Posterior vena cava (tissue), 2 donors: ENCODE data around the gene USE1. TPM values are rescaled to one million over a fixed set of nuclear protein-coding genes. Genes with fewer than 3 reads are reported as not detected.

Source experiments
- DNase-seq: peaks from one replicate; pipeline ENCODE4 v3.0.0-alpha.2; 2020; ENCODE audit warnings: low spot score
- intact Hi-C, 2 donors: fragments of 100-400 bp; cut with DNase I; formaldehyde crosslinking; loops; one replicate each; pipeline versions ENCODE4 v1.14.1 to v1.14.2; 2022 to 2023
- total RNA-seq, 2 donors: library from RNA; stranded (reverse); fragmentation: NEBNext Ultra II Directional; extraction: Animal tissue kit (Norgen Biotek cat#: 25700); gene quantifications; one replicate each; pipeline ENCODE4 v1.2.1, GENCODE V29; 2021
- donor health status: DM: yes; HTN: yes; CAD: no.
- donor health status: DM: yes; HTN: yes; CAD: no.

The USE1 gene
- total RNA-seq, 2 donors from 2014 or later, result 16.4 to 17.6 TPM

- intact Hi-C loops, result no loop called here
- peak; percentile 86 for DNase-seq
Observed at GRCh38 chr19:17246681-17247425, 31.7 kb downstream of the USE1 start.

DNA sequence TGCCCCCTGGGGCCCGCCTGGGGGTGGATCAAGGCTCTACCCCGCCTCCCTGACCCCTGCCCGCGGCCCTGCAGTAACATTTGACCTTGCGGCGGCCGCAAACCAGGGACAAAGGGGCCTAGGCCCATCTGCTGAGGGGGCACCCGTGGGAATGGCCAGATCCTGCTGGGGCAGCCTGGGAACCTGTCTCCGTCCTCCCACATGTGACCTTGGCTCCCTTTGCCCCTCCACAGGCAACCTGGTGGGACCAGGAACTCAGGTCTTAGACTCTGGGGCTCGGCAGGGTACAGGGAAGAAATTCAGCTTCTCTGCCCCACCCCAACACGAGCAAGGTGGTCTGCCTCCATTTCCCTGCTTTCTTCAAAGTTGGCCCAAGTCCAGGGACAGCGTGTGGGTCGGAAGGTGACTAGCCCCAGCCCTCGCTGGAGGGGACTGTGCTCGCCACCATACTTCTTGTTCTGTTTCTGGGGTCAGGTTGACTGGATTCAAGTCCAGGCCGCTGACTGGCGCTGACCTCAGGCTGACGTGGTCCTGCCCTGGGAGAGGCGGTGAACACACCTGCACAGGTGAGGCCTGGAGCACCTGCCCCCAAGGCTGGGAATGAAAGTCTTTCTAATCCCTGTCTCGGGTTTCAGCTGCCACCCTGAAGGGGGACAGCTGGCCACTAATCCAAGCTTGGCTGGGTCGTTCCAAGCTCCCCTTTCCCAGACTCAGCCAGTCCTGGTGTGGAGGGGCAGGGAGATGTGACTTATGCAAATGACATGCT is 33.0 kb downstream of the USE1 start:
- no peak for DNase-seq
- intact Hi-C loops, result no loop called here

GRCh38 chr19:17249887-17250548 is 34.9 kb downstream of the USE1 start:
- intact Hi-C loops, result no loop called here
- no peak for DNase-seq

GRCh38 chr19:17254636-17255035 is 39.5 kb downstream of the USE1 start:
- intact Hi-C loops, result no loop called here

DNA sequence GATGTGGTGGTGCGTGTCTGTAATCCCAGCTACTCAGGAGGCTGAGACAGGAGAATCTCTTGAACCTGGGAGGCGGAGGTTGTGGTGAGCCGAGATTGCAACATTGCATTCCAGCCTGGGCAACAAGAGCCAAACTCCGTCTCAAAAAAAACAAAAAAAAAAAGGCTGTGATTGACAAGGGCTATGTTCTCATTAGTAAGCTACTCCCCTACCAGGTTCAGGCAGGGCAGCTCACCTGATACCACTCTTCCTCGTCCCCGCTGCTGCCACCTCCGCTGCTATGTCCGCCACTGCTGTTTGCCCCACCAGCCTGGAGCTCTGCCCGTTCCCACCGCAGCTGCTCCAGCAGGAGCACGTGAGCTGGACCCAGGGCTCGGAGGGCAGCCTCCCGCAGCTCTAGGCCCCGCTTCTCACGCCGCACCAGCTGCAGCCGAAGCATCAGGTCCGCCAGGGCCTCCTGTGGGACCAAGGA is 40.0 kb downstream of the USE1 start:
- intact Hi-C loops, result no loop called here
- no peak for DNase-seq

More at GRCh38 chr19:17254636-17255035, 39.5 kb downstream of the USE1 start:
- no peak for DNase-seq

DNA sequence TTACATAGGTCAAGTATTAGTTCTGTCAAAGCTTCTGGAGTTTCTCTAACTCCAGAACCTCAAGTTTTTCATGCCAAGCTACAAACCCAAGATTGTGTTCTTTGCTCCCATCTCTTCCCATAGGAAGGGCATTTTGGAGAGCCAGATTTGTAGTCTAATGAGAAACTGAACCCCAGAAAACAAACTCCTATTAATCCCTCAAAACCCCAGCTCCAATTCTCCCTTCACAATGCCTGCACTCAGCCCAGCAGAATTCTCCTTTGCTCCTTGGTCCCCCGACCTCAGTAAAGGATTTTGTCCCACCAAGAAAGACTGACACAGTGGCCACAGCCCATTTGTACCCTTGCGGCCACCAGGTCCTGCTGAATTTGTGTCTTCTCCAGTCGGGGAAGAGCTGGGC is 41.0 kb downstream of the USE1 start:
- intact Hi-C loops, result no loop called here
- DNase-seq, result no peak

- DNase-seq, result no peak
- intact Hi-C loops, result no loop called here
Observed at GRCh38 chr19:17259118-17259780, 44.1 kb downstream of the USE1 start.

- intact Hi-C loops, result no loop called here
- no peak for DNase-seq
Observed at GRCh38 chr19:17259934-17260333, 44.8 kb downstream of the USE1 start.

DNA sequence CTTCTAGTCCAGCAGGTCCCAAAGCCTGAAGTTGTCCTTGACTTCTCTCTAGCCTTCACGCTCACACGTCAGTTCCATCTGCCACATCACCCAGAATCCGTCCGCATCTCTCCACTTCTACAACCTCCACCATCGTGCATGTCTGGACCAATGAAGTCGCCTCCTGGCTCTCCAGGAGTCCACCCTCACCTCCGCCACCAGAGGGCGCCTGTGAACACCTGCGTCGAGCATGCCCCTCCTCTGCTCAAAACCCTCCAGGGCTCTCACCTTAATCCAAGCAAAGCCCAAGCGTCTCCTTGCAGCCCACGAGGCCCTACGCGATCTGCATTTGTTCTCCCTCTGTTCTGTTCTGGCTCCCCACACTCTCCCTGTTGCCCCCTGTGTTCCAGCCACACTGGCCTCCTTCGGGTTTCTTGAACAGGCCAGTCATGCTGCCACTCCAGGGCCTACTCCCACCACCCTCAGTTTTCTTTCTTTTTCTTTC is 45.7 kb downstream of the USE1 start:
- peak; percentile 93 for DNase-seq
- intact Hi-C loops, result no loop called here

GRCh38 chr19:17262557-17262956 is 47.4 kb downstream of the USE1 start:
- no peak for DNase-seq
- intact Hi-C loops, result no loop called here

GRCh38 chr19:17263712-17264640 is 48.8 kb downstream of the USE1 start:
- no peak for DNase-seq
- intact Hi-C loops, result no loop called here

- intact Hi-C loops, result no loop called here
- DNase-seq, result no peak
Observed at GRCh38 chr19:17264641-17264979, 49.5 kb downstream of the USE1 start, which contains the start of gene USHBP1. USHBP1 (minus strand) TSS chr19:17264745; CDS start chr19:17264299, 446 bp downstream.

GRCh38 chr19:17266026-17266425 is 50.9 kb downstream of the USE1 start:
- DNase-seq, result no peak
- intact Hi-C loops, result no loop called here

GRCh38 chr19:17266589-17266974 is 51.4 kb downstream of the USE1 start:
- intact Hi-C loops, result no loop called here
- no peak for DNase-seq

GRCh38 chr19:17266975-17267788 is 52.0 kb downstream of the USE1 start, which contains the start of gene BABAM1:
BABAM1 (plus strand) TSS chr19:17267443; CDS start chr19:17268807, 1,364 bp downstream.
- intact Hi-C loops, result no loop called here
- peak; percentile 97 for DNase-seq

GRCh38 chr19:17268754-17269153 is 53.6 kb downstream of the USE1 start:
- intact Hi-C loops, result no loop called here
- no peak for DNase-seq
